CD14-positive monocyte (primary cell): ENCODE data around the gene INPP4A. TPM values are rescaled to one million over a fixed set of nuclear protein-coding genes. Genes with fewer than 3 reads are reported as not detected.

Experiments
- DNase-seq, 3 donors: peaks; one replicate each; pipeline ENCODE4 v3.0.0-alpha.2; 2011 to 2022
- H2AFZ ChIP-seq: 2 replicates; pipeline ENCODE4 v1.6.0; 2012; ENCODE audit warnings: mild to moderate bottlenecking, low read depth, low read length, inconsistent platforms; ENCODE audit not compliant: insufficient read depth, poor library complexity, severe bottlenecking
- H3K27ac ChIP-seq, 2 donors: 1 replicate in 1 of 2; 2 replicates in 1 of 2; pipeline ENCODE4 v1.5.1; 2012 to 2013; ENCODE audit warnings: low read length in 2 of 2, control low read depth in 1 of 2, inconsistent platforms in 1 of 2, low read depth in 1 of 2, mild to moderate bottlenecking in 1 of 2
- H3K27me3 ChIP-seq, 2 donors: one replicate each; pipeline versions ENCODE4 v1.6.0 to v1.6.1; 2011 to 2013; ENCODE audit warnings: low read length in 2 of 2; ENCODE audit not compliant: control insufficient read depth in 2 of 2, insufficient read depth in 2 of 2
- H3K36me3 ChIP-seq, 2 donors: replicated peaks in 1 of 2; 1 replicate in 1 of 2; 2 replicates in 1 of 2; pipeline versions ENCODE4 v1.5.1 to v1.6.1; 2012 to 2013; ENCODE audit warnings: low read length in 2 of 2, control low read depth in 1 of 2, inconsistent platforms in 1 of 2, mild to moderate bottlenecking in 1 of 2; ENCODE audit not compliant: insufficient read depth in 2 of 2, control insufficient read depth in 1 of 2
- H3K4me1 ChIP-seq, 2 donors: 1 replicate in 1 of 2; 2 replicates in 1 of 2; pipeline versions ENCODE4 v1.5.1 to v1.6.1; 2012 to 2013; ENCODE audit warnings: low read length in 2 of 2, control low read depth in 1 of 2, inconsistent platforms in 1 of 2, mild to moderate bottlenecking in 1 of 2, moderate library complexity in 1 of 2; ENCODE audit not compliant: insufficient read depth in 2 of 2, control insufficient read depth in 1 of 2
- H3K4me2 ChIP-seq: replicated peaks from 2 replicates; pipeline ENCODE3; 2012; ENCODE audit warnings: low read length, moderate library complexity, mild to moderate bottlenecking; ENCODE audit not compliant: poor library complexity, severe bottlenecking; ENCODE audit errors: extremely low read depth
- H3K4me3 ChIP-seq, 3 experiments: fragments of 200-600 bp in 1 of 3; sonication (generic) in 1 of 3; replicated peaks in 1 of 3; 1 replicate in 2 of 3; 2 replicates in 1 of 3; pipeline ENCODE4 v1.5.1; 2011 to 2013; ENCODE audit warnings: low read length in 3 of 3, mild to moderate bottlenecking in 3 of 3, control low read depth in 2 of 3, low read depth in 2 of 3, inconsistent platforms in 1 of 3, moderate library complexity in 1 of 3
- H3K79me2 ChIP-seq: 2 replicates; pipeline ENCODE4 v1.6.0; 2012; ENCODE audit warnings: mild to moderate bottlenecking, control low read depth, inconsistent platforms, low read length, moderate library complexity; ENCODE audit not compliant: insufficient read depth
- H3K9ac ChIP-seq: 2 replicates; pipeline ENCODE4 v1.6.0; 2017; ENCODE audit warnings: low read length, mild to moderate bottlenecking; ENCODE audit not compliant: insufficient read depth, poor library complexity, severe bottlenecking
- H3K9me3 ChIP-seq, 2 donors: replicated peaks in 1 of 2; 1 replicate in 1 of 2; 2 replicates in 1 of 2; pipeline versions ENCODE4 v1.5.1 to v1.6.1; 2012 to 2013; ENCODE audit warnings: low read length in 2 of 2, control low read depth in 1 of 2; ENCODE audit not compliant: control insufficient read depth in 1 of 2, insufficient read depth in 1 of 2
- H4K20me1 ChIP-seq: 2 replicates; pipeline ENCODE4 v1.6.0; 2012; ENCODE audit warnings: mild to moderate bottlenecking, low read length, control low read depth, moderate library complexity; ENCODE audit not compliant: insufficient read depth
- H3K27ac Mint-ChIP-seq, 7 donors: one replicate each; pipeline ENCODE4 v1.8.0; 2020; ENCODE audit warnings: mild to moderate bottlenecking in 7 of 7, mixed read lengths in 7 of 7, moderate library complexity in 6 of 7, inconsistent platforms in 2 of 7
- H3K27me3 Mint-ChIP-seq, 3 donors: one replicate each; pipeline ENCODE4 v1.8.0; 2021 to 2022; ENCODE audit warnings: low read depth in 3 of 3, mild to moderate bottlenecking in 3 of 3, mixed read lengths in 3 of 3, moderate library complexity in 3 of 3, inconsistent platforms in 1 of 3
- H3K36me3 Mint-ChIP-seq, 2 donors: one replicate each; pipeline ENCODE4 v1.8.0; 2020; ENCODE audit warnings: mixed read lengths in 2 of 2, inconsistent platforms in 1 of 2, mild to moderate bottlenecking in 1 of 2
- H3K4me1 Mint-ChIP-seq: one replicate; pipeline ENCODE4 v1.8.0; 2020; ENCODE audit warnings: mild to moderate bottlenecking, mixed read lengths
- H3K4me3 Mint-ChIP-seq, 2 donors: one replicate each; pipeline ENCODE4 v1.8.0; 2020; ENCODE audit warnings: mild to moderate bottlenecking in 2 of 2, mixed read lengths in 2 of 2, moderate library complexity in 1 of 2
- H3K9me3 Mint-ChIP-seq, 7 donors: one replicate each; pipeline ENCODE4 v1.8.0; 2020 to 2022; ENCODE audit warnings: mixed read lengths in 7 of 7, mild to moderate bottlenecking in 6 of 7, moderate library complexity in 6 of 7, inconsistent platforms in 2 of 7
- CTCF ChIP-seq: fragments of 200-600 bp; IDR thresholded peaks from one replicate; pipeline ENCODE4 v1.8.0; 2022; ENCODE audit warnings: antibody characterized with exemption, mild to moderate bottlenecking
- WGBS: methylation state at CpG from one replicate; pipeline ENCODE4 v1.1.5; 2013; ENCODE audit warnings: missing lambda C conversion rate; ENCODE audit not compliant: insufficient coverage; 5-methylcytosine and 5-hydroxymethylcytosine counted together
- intact Hi-C, 2 donors: fragments of 100-400 bp; cut with micrococcal nuclease; formaldehyde crosslinking; loops; one replicate each; pipeline versions ENCODE4 v1.15.0 to v1.15.1; 2023
- polyA plus RNA-seq, 3 donors: library from polyadenylated mRNA; depleted of rRNA in 1 of 3; unstranded in 2 of 3; stranded (reverse) in 1 of 3; fragments of 300-500 nt in 2 of 3; fragments of >200 nt in 1 of 3; fragmentation: Illumina TruSeq in 2 of 3; gene quantifications; 1 replicate in 2 of 3; 2 replicates in 1 of 3; pipeline ENCODE4 v1.2.3, GENCODE V29; 2012 to 2021

INPP4A gene
- polyA plus RNA-seq, 3 donors, result 13.7 to 52.4 (median 20.7) TPM

GRCh38 chr2:98478907-98479306 is 34.2 kb downstream of the INPP4A start:
- WGBS, result 33% methylated on average over 3 of the region's 4 CpGs
- Histone ChIP-seq H3K79me2 (peaks cover 100% of the 10 kb centered on the region), H3K36me3 (peaks cover 4 to 20% of the 10 kb centered on the region in 2 donors), H3K9me3 (no peaks in the 10 kb centered on the region), H3K4me1 (peaks cover 42 to 54% of the 10 kb centered on the region in 2 donors), H2AFZ (no peak overlapping the region), H3K27me3 (no peaks in the 10 kb centered on the region), H4K20me1 (peaks cover 99% of the 10 kb centered on the region), H3K9ac (no peak overlapping the region), H3K27ac (peak overlapping the region; percentile 16 to 37), H3K4me2 (peak overlapping the region; percentile 8), H3K4me3 (no peak overlapping the region)
- H3K4me1 Mint-ChIP-seq, result peaks cover 71% of the 10 kb centered on the region
- peak overlapping the region in 6 of 7 donors; percentile 8 to 81 (median 54) for H3K27ac Mint-ChIP-seq
- no peak for TF ChIP-seq CTCF
- DNase-seq, result peak; percentile 49 to 61 (median 57)
- no peaks in the 10 kb centered on the region for H3K9me3 Mint-ChIP-seq
- H3K4me3 Mint-ChIP-seq, result peak overlapping the region in 1 of 2 donors; percentile 46
- H3K27me3 Mint-ChIP-seq, result peaks cover 0 to 4% (median 0%) of the 10 kb centered on the region in 3 donors
- intact Hi-C loops, result no loop called here
- peaks cover 27 to 35% of the 10 kb centered on the region in 2 donors for H3K36me3 Mint-ChIP-seq

- no peaks in the 10 kb centered on the region for H3K9me3 ChIP-seq
- H3K27me3 ChIP-seq, result no peaks in the 10 kb centered on the region
- Mint-ChIP-seq H3K27ac (peak overlapping the region in 3 of 7 donors; percentile 41 to 67 (median 49)), H3K27me3 (peaks cover 0 to 4% (median 0%) of the 10 kb centered on the region in 3 donors), H3K4me1 (peaks cover 69% of the 10 kb centered on the region), H3K9me3 (no peaks in the 10 kb centered on the region), H3K36me3 (peaks cover 28 to 35% of the 10 kb centered on the region in 2 donors), H3K4me3 (no peak overlapping the region)
- peak overlapping the region; percentile 16 to 37 for H3K27ac ChIP-seq
- H3K4me3 ChIP-seq, result no peak overlapping the region
- H2AFZ ChIP-seq, result no peak overlapping the region
- H3K79me2 ChIP-seq, result peaks cover 100% of the 10 kb centered on the region
- H3K4me1 ChIP-seq, result peaks cover 38 to 52% of the 10 kb centered on the region in 2 donors
- 28% methylated on average over 3 of the region's 4 CpGs for WGBS
- peaks cover 4 to 20% of the 10 kb centered on the region in 2 donors for H3K36me3 ChIP-seq
- DNase-seq, result no peak
- H3K4me2 ChIP-seq, result no peak overlapping the region
- TF ChIP-seq CTCF, result no peak
- H4K20me1 ChIP-seq, result peaks cover 99% of the 10 kb centered on the region
- no peak overlapping the region for H3K9ac ChIP-seq
- intact Hi-C loops, result no loop called here
These were observed 34.7 kb downstream of the INPP4A start for GRCh38 chr2:98479371-98479770.
